H1 (cell line): ENCODE measurements around the gene SEPTIN5.

Experiments used
- CREB1 ChIP-seq: IDR thresholded peaks from 2 replicates; pipeline ENCODE4 v1.6.1; 2012; ENCODE audit warnings: inconsistent platforms
- EZH2 ChIP-seq: fragments of 200-600 bp; sonication (generic); IDR thresholded peaks from 2 replicates; pipeline ENCODE4 v1.7.1; 2012; ENCODE audit warnings: low read depth, mild to moderate bottlenecking, moderate library complexity, low read length, inconsistent platforms; ENCODE audit not compliant: severe bottlenecking
- JUN ChIP-seq: IDR thresholded peaks from 2 replicates; pipeline ENCODE4 v1.6.1; 2011; ENCODE audit warnings: low read depth, mild to moderate bottlenecking, improper control_type of control experiment, low read length
- PHF8 ChIP-seq: fragments of 200-600 bp; sonication (generic); conservative IDR thresholded peaks from 2 replicates; pipeline ENCODE4 v1.7.1; 2012; ENCODE audit warnings: low read depth, mild to moderate bottlenecking, inconsistent platforms, low read length, moderate library complexity
- POLR2AphosphoS5 ChIP-seq: IDR thresholded peaks from 2 replicates; pipeline ENCODE4 v1.6.1; 2011; ENCODE audit warnings: low read depth, low read length
- RAD21 ChIP-seq, 2 experiments: IDR thresholded peaks in 1 of 2; conservative IDR thresholded peaks in 1 of 2; 2 replicates each; pipeline ENCODE4 v1.6.1; 2011; ENCODE audit warnings: low read depth in 2 of 2, low read length in 2 of 2, improper control_type of control experiment in 1 of 2, inconsistent platforms in 1 of 2, mild to moderate bottlenecking in 1 of 2, moderate library complexity in 1 of 2
- SIX5 ChIP-seq: IDR thresholded peaks from 2 replicates; pipeline ENCODE4 v1.6.1; 2011; ENCODE audit warnings: mild to moderate bottlenecking, low read depth, low read length
- SRF ChIP-seq: IDR thresholded peaks from 2 replicates; pipeline ENCODE4 v1.6.1; 2011; ENCODE audit warnings: mild to moderate bottlenecking, low read depth, low read length, moderate library complexity
- SUZ12 ChIP-seq: fragments of 200-600 bp; sonication (generic); IDR thresholded peaks from 2 replicates; pipeline ENCODE4 v1.6.1; 2012; ENCODE audit warnings: mild to moderate bottlenecking, inconsistent platforms, low read length, moderate library complexity, mixed read lengths
- TF ChIP-seq, protein P1 (sequence below), 3 experiments: IDR thresholded peaks; 1 replicate in 2 of 3; 2 replicates in 1 of 3; pipeline versions ENCODE4 v1.5.1 to v1.6.1; 2011; ENCODE audit warnings: low read length in 3 of 3, mild to moderate bottlenecking in 3 of 3, inconsistent platforms in 2 of 3, low read depth in 1 of 3, moderate library complexity in 1 of 3; ENCODE audit not compliant: insufficient read depth in 1 of 3; ENCODE audit errors: control extremely low read depth in 1 of 3

DNA sequence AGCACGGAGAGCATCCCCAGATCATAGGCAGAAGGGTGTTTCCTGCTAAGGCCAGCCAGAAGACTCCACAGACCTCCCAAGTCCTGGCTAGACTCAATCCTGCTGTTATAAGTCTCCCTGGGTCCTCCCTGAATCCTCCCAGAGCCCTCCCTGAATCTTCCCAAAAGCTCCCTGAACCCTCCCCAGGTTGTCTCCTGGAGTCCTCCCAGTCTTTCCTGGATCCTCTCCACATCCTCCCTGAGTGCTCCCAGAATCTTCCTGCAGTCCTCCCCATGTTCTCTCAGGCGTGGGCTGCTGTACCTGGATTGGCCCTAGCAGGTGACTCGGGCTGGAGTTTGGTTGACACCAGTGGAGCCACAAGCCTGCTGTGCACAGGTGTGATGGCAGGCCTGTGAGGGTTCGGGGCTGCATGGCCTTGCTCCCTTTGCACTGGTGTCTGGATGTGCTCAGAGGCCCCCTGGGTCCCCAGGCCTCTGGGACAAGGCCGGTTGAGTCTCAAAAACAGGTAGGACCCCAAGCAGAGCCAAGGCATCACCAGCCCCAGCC lies 20.6 kb downstream of the SEPTIN5 start:
- TF ChIP-seq, protein P1, sequence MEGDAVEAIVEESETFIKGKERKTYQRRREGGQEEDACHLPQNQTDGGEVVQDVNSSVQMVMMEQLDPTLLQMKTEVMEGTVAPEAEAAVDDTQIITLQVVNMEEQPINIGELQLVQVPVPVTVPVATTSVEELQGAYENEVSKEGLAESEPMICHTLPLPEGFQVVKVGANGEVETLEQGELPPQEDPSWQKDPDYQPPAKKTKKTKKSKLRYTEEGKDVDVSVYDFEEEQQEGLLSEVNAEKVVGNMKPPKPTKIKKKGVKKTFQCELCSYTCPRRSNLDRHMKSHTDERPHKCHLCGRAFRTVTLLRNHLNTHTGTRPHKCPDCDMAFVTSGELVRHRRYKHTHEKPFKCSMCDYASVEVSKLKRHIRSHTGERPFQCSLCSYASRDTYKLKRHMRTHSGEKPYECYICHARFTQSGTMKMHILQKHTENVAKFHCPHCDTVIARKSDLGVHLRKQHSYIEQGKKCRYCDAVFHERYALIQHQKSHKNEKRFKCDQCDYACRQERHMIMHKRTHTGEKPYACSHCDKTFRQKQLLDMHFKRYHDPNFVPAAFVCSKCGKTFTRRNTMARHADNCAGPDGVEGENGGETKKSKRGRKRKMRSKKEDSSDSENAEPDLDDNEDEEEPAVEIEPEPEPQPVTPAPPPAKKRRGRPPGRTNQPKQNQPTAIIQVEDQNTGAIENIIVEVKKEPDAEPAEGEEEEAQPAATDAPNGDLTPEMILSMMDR (IDR thresholded peaks at IDR 0.05; ENCODE audit: control extremely low read depth in 1 of 3, insufficient read depth in 1 of 3, low read depth in 1 of 3, low read length in 3 of 3), result no peak
- TF ChIP-seq PHF8, result no peak
- no peak for TF ChIP-seq JUN
- TF ChIP-seq CREB1, result no peak
- TF ChIP-seq POLR2AphosphoS5, result no peak
- TF ChIP-seq EZH2, result no peak
- no peak for TF ChIP-seq RAD21 (IDR thresholded peaks at IDR 0.05 in 1 of 2, conservative IDR thresholded peaks at IDR 0.05 in 1 of 2; ENCODE audit: low read depth in 2 of 2, low read length in 2 of 2)
- TF ChIP-seq SIX5, result no peak
- no peak for TF ChIP-seq SRF
- TF ChIP-seq SUZ12, result no peak
